GM12878 (cell line): Measurements from ENCODE around the gene NSMCE1. TPM values are rescaled to one million over a fixed set of nuclear protein-coding genes. Genes with fewer than 3 reads are reported as not detected.

Experiments
- ATAC-seq: fragments of 200-7000 bp; cut with Tn5 transposase; 3 replicates; pipeline ENCODE4 v1.9.1; 2020; ENCODE audit warnings: mild to moderate bottlenecking, moderate library complexity
- BruUV-seq: library from RNA; stranded (reverse); fragments of 400-500 nt; replicated peaks from 2 replicates; lab custom pipeline; 2021; lab: Mats Ljungman, UMichigan
- CTCF ChIA-PET: fragments of 300-600 bp; sonication (Branson Sonifier 250); formaldehyde crosslinking; extraction: SDS; loops from one replicate; lab custom pipeline; 2021; ENCODE audit warnings: inconsistent platforms; lab: Yijun Ruan, JAX
- POLR2A ChIA-PET: fragments of 350-600 bp; formaldehyde crosslinking; extraction: SDS; loops from one replicate; lab custom pipeline; 2021; ENCODE audit warnings: inconsistent platforms; lab: Charles Lee
- RAD21 ChIA-PET: fragments of 300-600 bp; sonication (Branson Sonifier 250); formaldehyde crosslinking; loops from one replicate; lab custom pipeline; 2023; ENCODE audit warnings: antibody characterized with exemption; ENCODE audit not compliant: unreplicated experiment; lab: Charles Lee
- SMC1A ChIA-PET: fragments of 300-600 bp; sonication (Branson Sonifier 250); formaldehyde crosslinking; loops from one replicate; lab custom pipeline; 2023; ENCODE audit not compliant: unreplicated experiment, uncharacterized antibody; lab: Charles Lee
- DNase-seq: peaks from one replicate; pipeline ENCODE4 v3.0.0-alpha.2; 2011; ENCODE audit warnings: low read depth, low spot score
- FAIRE-seq: peaks from 3 replicates; lab custom pipeline; 2011; peaks lifted over from hg19 to GRCh38; lab: Jason Lieb, UNC
- H2AFZ ChIP-seq: 2 replicates; pipeline ENCODE4 v1.6.0; 2011; ENCODE audit warnings: low read depth, low read length, control low read depth; ENCODE audit not compliant: control insufficient read depth
- H3K27ac ChIP-seq: 2 replicates; pipeline ENCODE4 v1.5.1; 2011; ENCODE audit warnings: control low read depth; ENCODE audit not compliant: control insufficient read depth, insufficient read depth
- H3K27me3 ChIP-seq, 2 experiments: replicated peaks in 1 of 2; 2 replicates each; pipeline versions ENCODE4 v1.6.0 to v1.6.1; 2011; ENCODE audit warnings: low read length in 1 of 2; ENCODE audit not compliant: control insufficient read depth in 2 of 2, insufficient read depth in 2 of 2
- H3K36me3 ChIP-seq, 2 experiments: 2 replicates each; pipeline ENCODE4 v1.5.1; 2011; ENCODE audit warnings: low read length in 1 of 2; ENCODE audit not compliant: control insufficient read depth in 2 of 2, insufficient read depth in 2 of 2
- H3K4me1 ChIP-seq: 2 replicates; pipeline ENCODE4 v1.6.1; 2011; ENCODE audit warnings: mild to moderate bottlenecking, low read length, moderate library complexity, mixed read lengths; ENCODE audit not compliant: control insufficient read depth, insufficient read depth
- H3K4me2 ChIP-seq: 2 replicates; pipeline ENCODE4 v1.6.0; 2011; ENCODE audit warnings: control low read depth; ENCODE audit not compliant: control insufficient read depth, insufficient read depth
- H3K4me3 ChIP-seq: fragments of 200-600 bp; sonication (generic); 2 replicates; pipeline ENCODE4 v1.5.1; 2016
- H3K79me2 ChIP-seq: 2 replicates; pipeline ENCODE4 v1.6.0; 2011; ENCODE audit warnings: low read length; ENCODE audit not compliant: control insufficient read depth, insufficient read depth
- H3K9ac ChIP-seq: 2 replicates; pipeline ENCODE4 v1.8.0; 2011; ENCODE audit warnings: low read length, control low read depth, mixed read lengths; ENCODE audit not compliant: control insufficient read depth, insufficient read depth
- H3K9me3 ChIP-seq: replicated peaks from 3 replicates; pipeline ENCODE4 v1.5.1; 2011; ENCODE audit warnings: mild to moderate bottlenecking, low read length; ENCODE audit not compliant: control insufficient read depth, insufficient read depth
- H4K20me1 ChIP-seq: 2 replicates; pipeline ENCODE4 v1.6.0; 2011; ENCODE audit not compliant: control insufficient read depth, insufficient read depth
- CBX5 ChIP-seq: sonication (generic); IDR thresholded peaks from 2 replicates; pipeline ENCODE4 v1.6.1; 2016; ENCODE audit warnings: low read depth, moderate library complexity, mild to moderate bottlenecking, inconsistent platforms
- CTCF ChIP-seq, 3 experiments: IDR thresholded peaks in 2 of 3; conservative IDR thresholded peaks in 1 of 3; 2 replicates each; pipeline ENCODE4 v1.5.1; 2011; ENCODE audit warnings: low read depth in 3 of 3, low read length in 3 of 3, mild to moderate bottlenecking in 3 of 3, control low read depth in 2 of 3, moderate library complexity in 2 of 3, inconsistent platforms in 1 of 3, mixed read lengths in 1 of 3; ENCODE audit not compliant: control insufficient read depth in 2 of 3, insufficient read depth in 1 of 3; ENCODE audit errors: extremely low read depth in 1 of 3
- GABPA ChIP-seq: IDR thresholded peaks from 2 replicates; pipeline ENCODE4 v1.6.1; 2014; ENCODE audit warnings: antibody characterized with exemption, low read depth, mild to moderate bottlenecking, inconsistent platforms
- HSF1 ChIP-seq: fragments of 150-350 bp; IDR thresholded peaks from 2 replicates; pipeline ENCODE4 v1.6.1; 2014; ENCODE audit warnings: mild to moderate bottlenecking, low read depth, low read length
- IKZF2 ChIP-seq, 2 experiments: fragments of 450-650 bp; IDR thresholded peaks; 2 replicates each; pipeline ENCODE4 v1.6.1; 2017; ENCODE audit warnings: mild to moderate bottlenecking in 2 of 2, moderate library complexity in 2 of 2
- IRF3 ChIP-seq: fragments of 450-650 bp; IDR thresholded peaks from 2 replicates; pipeline ENCODE4 v1.6.1; 2014; ENCODE audit warnings: mild to moderate bottlenecking
- RAD21 ChIP-seq: IDR thresholded peaks from 2 replicates; pipeline ENCODE4 v1.6.1; 2011; ENCODE audit warnings: mild to moderate bottlenecking, low read depth, low read length, moderate library complexity; ENCODE audit not compliant: insufficient read depth
- SRF ChIP-seq, 2 experiments: IDR thresholded peaks; 2 replicates each; pipeline ENCODE4 v1.6.1; 2011; ENCODE audit warnings: low read depth in 2 of 2, low read length in 2 of 2, mild to moderate bottlenecking in 1 of 2, moderate library complexity in 1 of 2
- ZNF24 ChIP-seq: fragments of 450-650 bp; IDR thresholded peaks from 2 replicates; pipeline ENCODE4 v1.6.1; 2017; ENCODE audit warnings: antibody characterized with exemption, mild to moderate bottlenecking
- ZNF384 ChIP-seq: IDR thresholded peaks from 2 replicates; pipeline ENCODE4 v1.6.1; 2012; ENCODE audit warnings: low read depth, mild to moderate bottlenecking, low read length, improper control_type of control experiment, borderline replicate concordance
- ZZZ3 ChIP-seq: IDR thresholded peaks from 2 replicates; pipeline ENCODE4 v1.6.1; 2011; ENCODE audit warnings: low read depth; ENCODE audit not compliant: control insufficient read depth, insufficient read length
- WGBS: methylation state at CpG from one replicate; pipeline ENCODE4 v1.1.6; 2016; ENCODE audit warnings: low lambda C conversion rate; ENCODE audit not compliant: insufficient replicate concordance, insufficient coverage; ENCODE audit errors: missing lambda C conversion rate; 5-methylcytosine and 5-hydroxymethylcytosine counted together
- in situ Hi-C: fragments of 300-500 bp; cut with MboI; formaldehyde crosslinking; loops from 9 replicates; pipeline ENCODE4 v1.14.3; 2018; ENCODE audit warnings: mixed read lengths
- intact Hi-C: fragments of 100-400 bp; cut with micrococcal nuclease; formaldehyde crosslinking; loops from one replicate; pipeline ENCODE4 v1.14.2; 2022; ENCODE audit not compliant: unreplicated experiment
- polyA plus RNA-seq, 11 experiments: library from polyadenylated mRNA; depleted of rRNA in 4 of 11; unstranded in 6 of 11; stranded (reverse) in 5 of 11; fragments of >200 nt; fragmentation: Nextera tagmentation in 4 of 11; fragmentation: Illumina TruSeq in 1 of 11; extraction: Ambion mirVana in 4 of 11; extraction: Trizol in 1 of 11; gene quantifications; 1 replicate in 1 of 11; 2 replicates in 10 of 11; pipeline versions ENCODE4 v1.2.1 to v1.2.3, GENCODE V29; 2011 to 2016; ENCODE audit warnings: inconsistent platforms in 2 of 11, missing spikeins in 2 of 11, low read depth in 1 of 11
- total RNA-seq, 4 experiments: library from RNA; depleted of rRNA in 3 of 4; stranded (reverse); fragments of >200 nt in 3 of 4; fragmentation: Illumina TruSeq in 1 of 4; extraction: Trizol in 1 of 4; gene quantifications; 2 replicates each; pipeline versions ENCODE4 v1.2.1 to v1.2.3, GENCODE V29; 2013 to 2021
- TF ChIP-seq, protein P1 (sequence below): fragments of 450-650 bp; formaldehyde crosslinking; IDR thresholded peaks from 2 replicates; pipeline ENCODE4 v1.5.0; 2022; ENCODE audit warnings: mild to moderate bottlenecking, missing genetic modification characterization

The NSMCE1 gene
- total and polyA plus RNA-seq, 10 of the 15 experiments (the other 5 are each of a cell fraction or from before 2014, with no cell fraction given): 54.0 to 214 (median 71.4) TPM

GRCh38 chr16:27182906-27183405 lies 85.6 kb downstream of the NSMCE1 start (continued):
- TF ChIP-seq SRF (IDR thresholded peaks at IDR 0.05; ENCODE audit: low read depth in 2 of 2, low read length in 2 of 2) (no peak), IKZF2 (IDR thresholded peaks at IDR 0.05) (no peak), IRF3 (no peak), ZNF384 (no peak)
- TF ChIP-seq, protein P1, sequence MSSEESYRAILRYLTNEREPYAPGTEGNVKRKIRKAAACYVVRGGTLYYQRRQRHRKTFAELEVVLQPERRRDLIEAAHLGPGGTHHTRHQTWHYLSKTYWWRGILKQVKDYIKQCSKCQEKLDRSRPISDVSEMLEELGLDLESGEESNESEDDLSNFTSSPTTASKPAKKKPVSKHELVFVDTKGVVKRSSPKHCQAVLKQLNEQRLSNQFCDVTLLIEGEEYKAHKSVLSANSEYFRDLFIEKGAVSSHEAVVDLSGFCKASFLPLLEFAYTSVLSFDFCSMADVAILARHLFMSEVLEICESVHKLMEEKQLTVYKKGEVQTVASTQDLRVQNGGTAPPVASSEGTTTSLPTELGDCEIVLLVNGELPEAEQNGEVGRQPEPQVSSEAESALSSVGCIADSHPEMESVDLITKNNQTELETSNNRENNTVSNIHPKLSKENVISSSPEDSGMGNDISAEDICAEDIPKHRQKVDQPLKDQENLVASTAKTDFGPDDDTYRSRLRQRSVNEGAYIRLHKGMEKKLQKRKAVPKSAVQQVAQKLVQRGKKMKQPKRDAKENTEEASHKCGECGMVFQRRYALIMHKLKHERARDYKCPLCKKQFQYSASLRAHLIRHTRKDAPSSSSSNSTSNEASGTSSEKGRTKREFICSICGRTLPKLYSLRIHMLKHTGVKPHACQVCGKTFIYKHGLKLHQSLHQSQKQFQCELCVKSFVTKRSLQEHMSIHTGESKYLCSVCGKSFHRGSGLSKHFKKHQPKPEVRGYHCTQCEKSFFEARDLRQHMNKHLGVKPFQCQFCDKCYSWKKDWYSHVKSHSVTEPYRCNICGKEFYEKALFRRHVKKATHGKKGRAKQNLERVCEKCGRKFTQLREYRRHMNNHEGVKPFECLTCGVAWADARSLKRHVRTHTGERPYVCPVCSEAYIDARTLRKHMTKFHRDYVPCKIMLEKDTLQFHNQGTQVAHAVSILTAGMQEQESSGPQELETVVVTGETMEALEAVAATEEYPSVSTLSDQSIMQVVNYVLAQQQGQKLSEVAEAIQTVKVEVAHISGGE (CRISPR knock-in tag): no peak

GRCh38 chr16:27181019-27181790 lies 87.4 kb downstream of the NSMCE1 start:
- SMC1A ChIA-PET: interaction anchor here (0.7 to 6.4 kb wide), 9 partner anchors 26 to 220 kb away, joined by 3 to 76 read pairs (median 5); no protein-coding TSS in a partner anchor
- POLR2A ChIA-PET: interaction anchor here (1.1 to 1.5 kb wide), 2 partner anchors 18 to 23 kb away, joined by 5 to 6 read pairs; partner anchors contain the start of gene KDM8
- TF ChIP-seq ZZZ3 (no peak), HSF1 (peak; percentile 80), GABPA (no peak), CTCF (IDR thresholded peaks at IDR 0.05 in 2 of 3, conservative IDR thresholded peaks at IDR 0.05 in 1 of 3; ENCODE audit: control insufficient read depth in 2 of 3, extremely low read depth in 1 of 3, insufficient read depth in 1 of 3, low read depth in 3 of 3, low read length in 3 of 3) (peak; percentile 35 to 49 (median 41)), CBX5 (no peak), RAD21 (peak; percentile 36), ZNF24 (no peak)

More at GRCh38 chr16:27181019-27181790, 87.4 kb downstream of the NSMCE1 start:
- FAIRE-seq: no peak
- intact Hi-C loops: no loop called here
- BruUV-seq: no TSS peak
- DNase-seq: no peak
- in situ Hi-C loops: no loop called here
- Histone ChIP-seq H3K27ac (no peak overlapping the region), H3K4me3 (no peak overlapping the region), H2AFZ (no peak overlapping the region), H3K79me2 (no peaks in the 10 kb centered on the region), H3K27me3 (no peaks in the 10 kb centered on the region; a peak in 1 of 4 replicates), H4K20me1 (no peaks in the 10 kb centered on the region), H3K4me1 (no peaks in the 10 kb centered on the region), H3K9ac (no peak overlapping the region), H3K36me3 (no peaks in the 10 kb centered on the region), H3K9me3 (no peaks in the 10 kb centered on the region), H3K4me2 (no peak overlapping the region)
- peak; percentile 63 for ATAC-seq
- RAD21 ChIA-PET: interaction anchor here (1.2 to 5.1 kb wide), 6 partner anchors 53 to 191 kb away, joined by 3 to 86 read pairs (median 13); no protein-coding TSS in a partner anchor
- 46% methylated on average over 8 of the region's 8 CpGs for WGBS
- CTCF ChIA-PET: interaction anchor here (0.7 to 10.0 kb wide), 20 partner anchors 9 to 275 kb away, joined by 3 to 150 read pairs (median 10); partner anchors contain the start of gene KDM8
